ENCODE results near the gene SULT1C3. TPM values are rescaled to one million over a fixed set of nuclear protein-coding genes. Genes with fewer than 3 reads are reported as not detected.

The SULT1C3 gene
- total and polyA plus RNA-seq, 2 of the 8 experiments (the other 6 are each of a cell fraction or from before 2014, with no cell fraction given): not detected

GRCh38 chr2:108226564-108226963 is 13.2 kb upstream of the SULT1C3 start:
- POLR2A ChIA-PET (ENCODE audit: partially characterized antibody): no interaction called here
- Histone ChIP-seq H3K18ac (ENCODE audit: extremely low read depth, low read length) (no peak overlapping the region), H3K36me3 (ENCODE audit: control insufficient read depth in 2 of 4, insufficient read depth in 4 of 4, low read length in 3 of 4) (no peaks in the 10 kb centered on the region; a peak in 2 of 8 replicates), H3K79me2 (ENCODE audit: control insufficient read depth in 1 of 2, insufficient read depth in 2 of 2, low read length in 2 of 2) (no peaks in the 10 kb centered on the region), H4K5ac (ENCODE audit: insufficient read length, low read depth, low read length) (no peak overlapping the region), H2AFZ (ENCODE audit: low read length) (no peak overlapping the region), H3K4me2 (ENCODE audit: insufficient read depth in 1 of 2, low read depth in 2 of 2, low read length in 2 of 2) (no peak overlapping the region), H3K4ac (replicated peaks; ENCODE audit: insufficient read length, low read depth, low read length) (no peak overlapping the region), H3K4me3 (ENCODE audit: extremely low read depth in 1 of 4, insufficient read depth in 2 of 4, low read depth in 3 of 4, low read length in 4 of 4) (no peak overlapping the region), H2BK120ac (replicated peaks; ENCODE audit: low read depth, low read length) (no peak overlapping the region), H2BK20ac (ENCODE audit: low read length) (no peak overlapping the region), H3K27ac (ENCODE audit: low read depth, low read length) (no peak overlapping the region), H2BK12ac (ENCODE audit: low read depth, low read length) (no peak overlapping the region), H4K20me1 (replicated peaks in 1 of 2; ENCODE audit: control insufficient read depth in 1 of 2, insufficient read depth in 2 of 2, low read length in 2 of 2) (no peaks in the 10 kb centered on the region), H3K23ac (ENCODE audit: insufficient read length) (no peak overlapping the region), H3K27me3 (replicated peaks in 1 of 4; ENCODE audit: control insufficient read depth in 3 of 4, extremely low read depth in 1 of 4, insufficient read depth in 3 of 4, low read length in 3 of 4) (no peaks in the 10 kb centered on the region), H2BK5ac (ENCODE audit: low read depth, low read length) (no peak overlapping the region), H3K23me2 (ENCODE audit: low read depth, low read length) (no peaks in the 10 kb centered on the region), H3K9ac (replicated peaks in 1 of 4; ENCODE audit: extremely low read depth in 1 of 4, low read depth in 3 of 4, low read length in 3 of 4) (no peak overlapping the region), H3K4me1 (replicated peaks in 1 of 4; ENCODE audit: control insufficient read depth in 3 of 4, insufficient read depth in 4 of 4, low read length in 3 of 4) (no peaks in the 10 kb centered on the region), H3K79me1 (ENCODE audit: low read depth, low read length) (no peaks in the 10 kb centered on the region), H4K91ac (replicated peaks; ENCODE audit: insufficient read length, low read length) (no peak overlapping the region), H2BK15ac (ENCODE audit: low read length) (no peak overlapping the region), H3K14ac (ENCODE audit: insufficient read length) (no peak overlapping the region), H4K8ac (ENCODE audit: extremely low read depth, insufficient read depth, low read length) (no peak overlapping the region), H3K56ac (replicated peaks; ENCODE audit: insufficient read length, low read depth, low read length) (no peak overlapping the region), H2AK5ac (ENCODE audit: low read depth, low read length) (no peak overlapping the region), H3K9me3 (ENCODE audit: insufficient read depth in 2 of 2, low read depth in 1 of 2, low read length in 1 of 2) (peaks cover 18 to 23% of the 10 kb centered on the region in 2 experiments; a peak in 3 of 4 replicates)
- no peak for TF ChIP-seq ATF3 (IDR thresholded peaks at IDR 0.05; ENCODE audit: insufficient read depth, low read depth, low read length)
- TF ChIP-seq ZNF274 (IDR thresholded peaks at IDR 0.05; ENCODE audit: borderline replicate concordance, extremely low read depth, low read length): no peak
- TF ChIP-seq POLR2A (IDR thresholded peaks at IDR 0.05; ENCODE audit: control extremely low read depth in 1 of 2, low read depth in 2 of 2, low read length in 2 of 2): no peak
- no peak for TF ChIP-seq SP2 (IDR thresholded peaks at IDR 0.05; ENCODE audit: low read length)
- no peak for TF ChIP-seq RAD21 (IDR thresholded peaks at IDR 0.05 in 1 of 2, conservative IDR thresholded peaks at IDR 0.05 in 1 of 2; ENCODE audit: low read depth in 2 of 2, low read length in 2 of 2)
- TF ChIP-seq NANOG (IDR thresholded peaks at IDR 0.05; ENCODE audit: insufficient read depth, low read depth, low read length, poor library complexity, severe bottlenecking): no peak
- FAIRE-seq (no peak), DNase-seq (ENCODE audit: low read depth in 1 of 2, low spot score in 2 of 2) (no peak)
- WGBS, 2 experiments (ENCODE audit: extremely low coverage in 1 of 2, insufficient coverage in 1 of 2, insufficient read length in 1 of 2, insufficient replicate concordance in 2 of 2, low coverage in 1 of 2, low lambda C conversion rate in 2 of 2, missing lambda C conversion rate in 1 of 2): 86% methylated on average over 2 of the region's 2 CpGs; no CpG with 5 or more reads in 1 of the 2 experiments
- CTCF ChIA-PET (ENCODE audit: partially characterized antibody): no interaction called here

Measured in H1 (cell line).